ENCODE results near the gene TFDP1.

Gene TFDP1

DNA sequence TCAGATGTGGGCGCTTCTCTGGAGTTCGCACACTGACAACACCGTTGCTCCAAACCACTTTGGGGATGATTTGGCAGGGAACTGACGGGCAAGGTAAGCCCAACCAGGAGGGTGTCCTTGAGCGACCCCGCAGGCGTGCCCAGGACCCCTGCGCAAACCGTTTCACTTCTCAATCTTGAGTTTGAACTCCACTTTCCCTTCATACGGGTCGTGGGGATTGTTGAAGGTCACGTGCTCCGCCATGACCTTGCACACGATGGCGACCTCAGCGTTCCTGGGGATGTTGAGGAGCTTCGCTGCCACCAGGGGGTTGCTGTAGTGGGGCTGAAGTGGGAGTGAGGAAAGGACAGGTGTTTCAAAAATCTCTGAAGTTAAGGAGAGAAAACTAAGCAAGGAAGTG is 64.7 kb downstream of the TFDP1 start:
- Histone ChIP-seq H3K27ac (replicated peaks) (no peak overlapping the region), H3K27me3 (ENCODE audit: insufficient read depth, poor library complexity, severe bottlenecking) (no peaks in the 10 kb centered on the region), H3K4me3 (replicated peaks; ENCODE audit: insufficient read depth, low read length) (no peak overlapping the region)
- no peak for TF ChIP-seq SPI1 (IDR thresholded peaks at IDR 0.05; ENCODE audit: borderline replicate concordance, low read depth)
- no peak for TF ChIP-seq POLR2AphosphoS5 (IDR thresholded peaks at IDR 0.05; ENCODE audit: low read depth)
- TF ChIP-seq, protein P1, sequence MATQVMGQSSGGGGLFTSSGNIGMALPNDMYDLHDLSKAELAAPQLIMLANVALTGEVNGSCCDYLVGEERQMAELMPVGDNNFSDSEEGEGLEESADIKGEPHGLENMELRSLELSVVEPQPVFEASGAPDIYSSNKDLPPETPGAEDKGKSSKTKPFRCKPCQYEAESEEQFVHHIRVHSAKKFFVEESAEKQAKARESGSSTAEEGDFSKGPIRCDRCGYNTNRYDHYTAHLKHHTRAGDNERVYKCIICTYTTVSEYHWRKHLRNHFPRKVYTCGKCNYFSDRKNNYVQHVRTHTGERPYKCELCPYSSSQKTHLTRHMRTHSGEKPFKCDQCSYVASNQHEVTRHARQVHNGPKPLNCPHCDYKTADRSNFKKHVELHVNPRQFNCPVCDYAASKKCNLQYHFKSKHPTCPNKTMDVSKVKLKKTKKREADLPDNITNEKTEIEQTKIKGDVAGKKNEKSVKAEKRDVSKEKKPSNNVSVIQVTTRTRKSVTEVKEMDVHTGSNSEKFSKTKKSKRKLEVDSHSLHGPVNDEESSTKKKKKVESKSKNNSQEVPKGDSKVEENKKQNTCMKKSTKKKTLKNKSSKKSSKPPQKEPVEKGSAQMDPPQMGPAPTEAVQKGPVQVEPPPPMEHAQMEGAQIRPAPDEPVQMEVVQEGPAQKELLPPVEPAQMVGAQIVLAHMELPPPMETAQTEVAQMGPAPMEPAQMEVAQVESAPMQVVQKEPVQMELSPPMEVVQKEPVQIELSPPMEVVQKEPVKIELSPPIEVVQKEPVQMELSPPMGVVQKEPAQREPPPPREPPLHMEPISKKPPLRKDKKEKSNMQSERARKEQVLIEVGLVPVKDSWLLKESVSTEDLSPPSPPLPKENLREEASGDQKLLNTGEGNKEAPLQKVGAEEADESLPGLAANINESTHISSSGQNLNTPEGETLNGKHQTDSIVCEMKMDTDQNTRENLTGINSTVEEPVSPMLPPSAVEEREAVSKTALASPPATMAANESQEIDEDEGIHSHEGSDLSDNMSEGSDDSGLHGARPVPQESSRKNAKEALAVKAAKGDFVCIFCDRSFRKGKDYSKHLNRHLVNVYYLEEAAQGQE (IDR thresholded peaks at IDR 0.05; ENCODE audit: insufficient replicate concordance, low read depth): no peak
- TF ChIP-seq GABPA (IDR thresholded peaks at IDR 0.05; ENCODE audit: low read depth): no peak
- TF ChIP-seq, protein P2, sequence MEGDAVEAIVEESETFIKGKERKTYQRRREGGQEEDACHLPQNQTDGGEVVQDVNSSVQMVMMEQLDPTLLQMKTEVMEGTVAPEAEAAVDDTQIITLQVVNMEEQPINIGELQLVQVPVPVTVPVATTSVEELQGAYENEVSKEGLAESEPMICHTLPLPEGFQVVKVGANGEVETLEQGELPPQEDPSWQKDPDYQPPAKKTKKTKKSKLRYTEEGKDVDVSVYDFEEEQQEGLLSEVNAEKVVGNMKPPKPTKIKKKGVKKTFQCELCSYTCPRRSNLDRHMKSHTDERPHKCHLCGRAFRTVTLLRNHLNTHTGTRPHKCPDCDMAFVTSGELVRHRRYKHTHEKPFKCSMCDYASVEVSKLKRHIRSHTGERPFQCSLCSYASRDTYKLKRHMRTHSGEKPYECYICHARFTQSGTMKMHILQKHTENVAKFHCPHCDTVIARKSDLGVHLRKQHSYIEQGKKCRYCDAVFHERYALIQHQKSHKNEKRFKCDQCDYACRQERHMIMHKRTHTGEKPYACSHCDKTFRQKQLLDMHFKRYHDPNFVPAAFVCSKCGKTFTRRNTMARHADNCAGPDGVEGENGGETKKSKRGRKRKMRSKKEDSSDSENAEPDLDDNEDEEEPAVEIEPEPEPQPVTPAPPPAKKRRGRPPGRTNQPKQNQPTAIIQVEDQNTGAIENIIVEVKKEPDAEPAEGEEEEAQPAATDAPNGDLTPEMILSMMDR (IDR thresholded peaks at IDR 0.05; ENCODE audit: insufficient read depth, low read length): no peak
- DNase-seq (ENCODE audit: low read depth in 1 of 2, low spot score in 1 of 2): no peak

DNA sequence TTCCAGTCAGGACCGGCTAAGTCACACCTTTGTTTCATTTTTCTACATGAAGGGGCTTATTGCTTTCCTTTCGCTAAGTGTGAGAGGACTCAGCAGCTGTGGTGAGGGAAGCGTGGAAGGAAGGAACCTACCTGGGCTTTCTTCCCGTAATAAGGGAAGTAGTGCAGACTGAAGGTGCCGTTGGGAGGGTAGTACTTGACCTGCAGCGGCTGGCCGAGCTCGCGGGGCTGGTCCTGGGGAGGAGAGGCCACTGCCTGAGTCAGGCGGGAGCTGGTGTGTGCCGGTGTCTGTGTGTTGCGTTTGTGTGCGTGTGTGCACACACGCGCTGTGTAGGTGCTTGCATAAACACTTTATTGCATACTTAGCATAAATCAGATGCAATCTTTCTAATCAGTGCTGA is 65.7 kb downstream of the TFDP1 start:
- no peak overlapping the region for H3K27ac ChIP-seq (replicated peaks)
- no peaks in the 10 kb centered on the region for H3K27me3 ChIP-seq (ENCODE audit: insufficient read depth, poor library complexity, severe bottlenecking)
- no peak for TF ChIP-seq GABPA (IDR thresholded peaks at IDR 0.05; ENCODE audit: low read depth)
- TF ChIP-seq, protein P1 (IDR thresholded peaks at IDR 0.05; ENCODE audit: insufficient replicate concordance, low read depth): no peak
- TF ChIP-seq SPI1 (IDR thresholded peaks at IDR 0.05; ENCODE audit: borderline replicate concordance, low read depth): no peak
- TF ChIP-seq POLR2AphosphoS5 (IDR thresholded peaks at IDR 0.05; ENCODE audit: low read depth): no peak
- H3K4me3 ChIP-seq (replicated peaks; ENCODE audit: insufficient read depth, low read length): no peak overlapping the region
- DNase-seq (ENCODE audit: low read depth in 1 of 2, low spot score in 1 of 2): no peak

DNA sequence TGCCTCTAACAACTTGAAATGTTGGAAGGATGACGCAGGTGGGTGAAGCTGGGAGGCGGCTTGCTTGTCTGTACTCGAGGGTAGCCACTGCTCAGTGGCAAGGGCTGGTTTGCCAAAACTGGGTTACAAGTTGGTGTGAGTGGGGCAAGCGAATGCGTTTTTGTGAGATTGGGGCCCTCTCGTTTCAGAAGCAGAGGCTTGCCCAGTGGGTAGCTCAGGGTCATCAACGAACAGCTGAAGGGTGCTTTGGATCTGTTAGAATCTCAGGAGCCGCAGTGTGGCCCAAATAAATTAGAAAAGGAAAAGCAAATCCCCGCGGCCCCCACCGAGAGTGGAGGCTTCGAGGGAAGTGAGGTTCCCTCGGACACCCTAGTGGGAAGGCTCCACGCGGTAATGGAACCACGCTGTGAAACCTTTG is 66.2 kb downstream of the TFDP1 start:
- no peak overlapping the region for H3K4me3 ChIP-seq (replicated peaks; ENCODE audit: insufficient read depth, low read length)
- DNase-seq (ENCODE audit: low read depth in 1 of 2, low spot score in 1 of 2): no peak
- no peaks in the 10 kb centered on the region for H3K27me3 ChIP-seq (ENCODE audit: insufficient read depth, poor library complexity, severe bottlenecking)
- H3K27ac ChIP-seq (replicated peaks): no peak overlapping the region
- TF ChIP-seq, protein P1 (IDR thresholded peaks at IDR 0.05; ENCODE audit: insufficient replicate concordance, low read depth): no peak
- no peak for TF ChIP-seq GABPA (IDR thresholded peaks at IDR 0.05; ENCODE audit: low read depth)
- TF ChIP-seq, protein P2 (IDR thresholded peaks at IDR 0.05; ENCODE audit: insufficient read depth, low read length): no peak
- no peak for TF ChIP-seq SPI1 (IDR thresholded peaks at IDR 0.05; ENCODE audit: borderline replicate concordance, low read depth)
- TF ChIP-seq POLR2AphosphoS5 (IDR thresholded peaks at IDR 0.05; ENCODE audit: low read depth): no peak

Measured in HL-60 (cell line).